Measurements from ENCODE around the gene PTPRG. TPM values are rescaled to one million over a fixed set of nuclear protein-coding genes. Genes with fewer than 3 reads are reported as not detected.

Gene PTPRG
- total RNA-seq, 1 donor = 41.0 TPM

DNA sequence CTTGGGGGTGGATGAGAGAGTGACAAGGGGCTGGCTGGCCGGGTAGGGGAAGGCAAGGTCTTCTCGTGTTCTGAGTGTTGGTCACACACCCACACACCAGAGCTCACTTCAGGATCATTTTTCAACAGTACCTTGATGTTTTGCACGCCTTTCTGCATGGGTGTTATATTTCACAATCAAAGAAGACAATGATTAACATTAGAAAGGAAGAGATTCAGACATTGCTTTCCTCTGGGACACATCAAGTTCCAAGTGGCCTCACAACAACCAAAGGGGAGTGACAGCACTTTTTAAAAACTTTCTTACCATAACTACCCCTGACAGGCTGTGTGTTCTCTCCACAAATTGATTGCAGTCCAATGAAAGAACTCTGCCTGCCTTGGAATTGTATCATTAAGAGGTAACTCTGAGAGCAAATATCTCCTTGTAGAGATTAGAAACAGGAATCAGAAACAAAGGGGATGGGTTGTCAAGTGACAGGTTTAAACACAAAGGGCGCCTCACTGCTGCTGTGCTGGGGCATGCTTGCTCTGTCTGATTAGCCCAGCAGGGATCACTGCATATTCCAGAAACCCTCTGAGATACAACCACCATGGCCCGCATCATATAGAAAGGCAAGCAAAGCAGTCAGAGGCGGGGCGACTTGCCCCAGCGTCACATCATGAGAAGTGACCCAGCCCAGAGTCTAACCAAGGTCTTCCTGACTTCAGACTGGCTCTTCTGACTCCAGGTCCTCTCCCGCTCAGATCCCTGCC, 581.1 kb downstream of the PTPRG start:
- DNase-seq (ENCODE audit: low read depth) = no peak
- no peak overlapping the region for H3K4me3 ChIP-seq (ENCODE audit: low read depth, low read length)
- TF ChIP-seq, protein P1, sequence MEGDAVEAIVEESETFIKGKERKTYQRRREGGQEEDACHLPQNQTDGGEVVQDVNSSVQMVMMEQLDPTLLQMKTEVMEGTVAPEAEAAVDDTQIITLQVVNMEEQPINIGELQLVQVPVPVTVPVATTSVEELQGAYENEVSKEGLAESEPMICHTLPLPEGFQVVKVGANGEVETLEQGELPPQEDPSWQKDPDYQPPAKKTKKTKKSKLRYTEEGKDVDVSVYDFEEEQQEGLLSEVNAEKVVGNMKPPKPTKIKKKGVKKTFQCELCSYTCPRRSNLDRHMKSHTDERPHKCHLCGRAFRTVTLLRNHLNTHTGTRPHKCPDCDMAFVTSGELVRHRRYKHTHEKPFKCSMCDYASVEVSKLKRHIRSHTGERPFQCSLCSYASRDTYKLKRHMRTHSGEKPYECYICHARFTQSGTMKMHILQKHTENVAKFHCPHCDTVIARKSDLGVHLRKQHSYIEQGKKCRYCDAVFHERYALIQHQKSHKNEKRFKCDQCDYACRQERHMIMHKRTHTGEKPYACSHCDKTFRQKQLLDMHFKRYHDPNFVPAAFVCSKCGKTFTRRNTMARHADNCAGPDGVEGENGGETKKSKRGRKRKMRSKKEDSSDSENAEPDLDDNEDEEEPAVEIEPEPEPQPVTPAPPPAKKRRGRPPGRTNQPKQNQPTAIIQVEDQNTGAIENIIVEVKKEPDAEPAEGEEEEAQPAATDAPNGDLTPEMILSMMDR (IDR thresholded peaks at IDR 0.05; ENCODE audit: insufficient read depth, low read depth, low read length) = no peak

DNA sequence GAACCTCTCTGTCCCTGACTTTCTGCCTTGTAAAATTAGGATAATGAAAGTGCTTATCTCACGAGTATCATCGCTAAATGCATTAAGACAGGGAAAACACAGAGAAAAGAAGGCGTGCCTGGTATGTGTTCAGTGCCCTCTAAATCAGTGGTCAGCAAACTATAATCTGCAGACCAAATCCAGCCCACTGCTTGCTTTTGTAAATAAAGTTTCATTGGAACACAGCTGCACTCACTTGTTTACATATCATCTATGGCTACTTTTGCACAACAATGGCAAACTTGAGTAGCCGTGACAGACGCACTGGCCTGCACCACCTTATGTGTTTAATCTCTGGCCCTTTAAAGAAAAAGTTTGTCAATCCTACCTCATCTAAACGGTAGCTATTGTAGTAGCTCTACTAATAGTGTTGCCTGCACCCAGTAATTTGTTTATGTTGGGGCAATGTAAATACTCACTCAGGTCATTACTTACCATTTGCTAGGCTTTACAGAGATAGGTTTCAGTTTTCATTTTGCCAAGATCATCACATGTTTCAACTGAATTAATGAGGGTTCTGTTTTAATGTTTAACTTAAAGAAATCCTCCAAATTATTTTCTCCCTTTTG, 582.6 kb downstream of the PTPRG start:
- TF ChIP-seq, protein P1 (IDR thresholded peaks at IDR 0.05; ENCODE audit: insufficient read depth, low read depth, low read length) = no peak
- DNase-seq (ENCODE audit: low read depth) = peak; percentile 52

DNA sequence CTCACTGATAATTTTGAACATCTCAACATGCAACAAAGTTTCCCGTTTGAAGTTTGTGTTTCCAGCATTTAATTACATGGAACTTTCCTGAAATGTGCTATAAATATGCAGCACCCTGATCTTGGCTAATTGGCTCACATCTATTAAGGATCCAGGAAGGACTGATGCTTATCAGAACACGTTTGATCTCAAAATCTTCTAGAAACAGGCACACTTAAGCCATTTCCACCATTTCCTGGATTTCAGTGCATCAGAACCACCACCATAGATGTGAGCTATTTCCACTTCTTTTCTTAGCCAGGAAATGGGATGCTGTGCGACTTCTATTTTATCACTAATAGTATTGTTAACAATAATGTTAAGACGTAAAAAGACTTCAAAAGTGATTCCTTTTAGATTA, 583.1 kb downstream of the PTPRG start:
- TF ChIP-seq, protein P1 (IDR thresholded peaks at IDR 0.05; ENCODE audit: insufficient read depth, low read depth, low read length) = no peak
- no peak for DNase-seq (ENCODE audit: low read depth)
- no peak overlapping the region for H3K4me3 ChIP-seq (ENCODE audit: low read depth, low read length)

More for the DNA sequence above, 582.6 kb downstream of the PTPRG start:
- H3K4me3 ChIP-seq (ENCODE audit: low read depth, low read length) = no peak overlapping the region

DNA sequence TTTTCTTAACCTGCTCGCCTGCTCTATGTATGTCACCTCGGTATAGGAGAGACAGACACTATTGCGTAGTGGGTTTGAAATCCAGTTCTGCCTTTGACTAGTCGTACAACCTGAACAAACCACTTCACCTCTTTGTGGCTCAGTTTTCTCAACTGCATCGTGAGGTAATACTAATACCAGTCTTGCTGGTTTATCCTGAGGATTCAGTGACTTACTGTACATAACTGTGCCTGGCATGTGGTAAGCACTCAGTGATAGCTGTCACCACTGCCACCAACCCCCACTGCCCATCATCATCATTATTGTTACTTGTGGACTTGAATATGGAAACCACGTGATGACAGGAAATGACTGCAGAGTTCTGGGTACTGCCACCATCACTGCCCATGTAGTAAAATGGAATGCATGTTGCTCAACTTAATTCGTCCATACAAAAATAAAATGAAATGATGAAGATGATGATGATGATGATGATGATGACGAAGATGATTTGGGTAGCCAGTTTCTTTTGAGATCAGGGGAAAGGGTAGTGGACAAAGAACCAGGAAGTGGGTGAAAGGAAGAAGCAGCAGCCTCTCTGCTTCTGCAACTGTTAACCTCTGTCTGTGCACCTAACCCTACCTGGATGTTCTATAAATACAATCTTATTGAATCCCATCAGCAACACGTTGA, 583.9 kb downstream of the PTPRG start:
- TF ChIP-seq, protein P1 (IDR thresholded peaks at IDR 0.05; ENCODE audit: insufficient read depth, low read depth, low read length) = no peak
- DNase-seq (ENCODE audit: low read depth) = no peak
- no peak overlapping the region for H3K4me3 ChIP-seq (ENCODE audit: low read depth, low read length)

DNA sequence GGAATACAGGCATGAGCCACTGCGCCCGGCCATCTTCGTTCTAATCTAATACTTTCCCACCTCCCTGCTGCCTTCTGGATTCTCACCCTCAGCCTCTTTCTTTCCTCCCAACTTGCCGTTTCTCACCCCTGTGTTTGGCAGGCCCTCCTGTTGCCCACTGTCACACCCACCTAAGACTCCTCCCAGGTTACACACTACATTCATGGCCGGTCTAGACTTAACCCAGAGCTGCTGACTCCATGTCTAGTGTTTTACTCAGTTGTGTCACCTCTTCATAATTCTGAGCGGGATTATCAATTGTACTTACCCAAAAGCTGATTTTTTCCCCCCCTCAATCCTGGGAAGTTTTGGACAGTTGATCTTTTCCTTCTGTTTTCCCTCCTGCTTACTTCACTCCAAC, 588.2 kb downstream of the PTPRG start:
- no peak overlapping the region for H3K4me3 ChIP-seq (ENCODE audit: low read depth, low read length)
- TF ChIP-seq, protein P1 (IDR thresholded peaks at IDR 0.05; ENCODE audit: insufficient read depth, low read depth, low read length) = no peak
- DNase-seq (ENCODE audit: low read depth) = no peak

DNA sequence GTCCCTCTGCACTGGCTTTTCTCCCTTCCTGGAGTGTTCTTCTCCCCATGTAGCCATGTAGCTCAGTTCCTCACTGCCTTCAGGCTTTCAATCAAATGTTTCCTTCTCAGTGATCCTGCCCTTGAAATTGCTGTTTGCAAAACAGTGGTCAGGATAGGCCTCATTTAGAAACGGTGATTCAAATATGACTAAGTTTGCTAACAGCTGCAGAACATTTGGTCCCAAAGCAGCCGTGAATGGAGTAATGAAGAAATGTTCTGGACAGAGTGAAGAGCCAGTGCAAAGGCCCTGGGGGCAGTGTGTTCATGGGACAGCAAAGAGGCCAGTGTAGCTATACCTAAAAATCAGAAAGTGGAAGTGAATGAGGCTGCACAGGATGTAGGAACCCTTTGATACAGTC, 588.6 kb downstream of the PTPRG start:
- DNase-seq (ENCODE audit: low read depth) = peak; percentile 24
- TF ChIP-seq, protein P1 (IDR thresholded peaks at IDR 0.05; ENCODE audit: insufficient read depth, low read depth, low read length) = no peak
- no peak overlapping the region for H3K4me3 ChIP-seq (ENCODE audit: low read depth, low read length)
